NCI-H446 treated with DMSO at 0.1 percent for 48 hours (cell line): ENCODE results near the gene LGMN.
"Not testable (repeated sequence)": the region's sequence is repeated elsewhere in the genome, so short reads cannot be mapped to it uniquely, and the experiment has no call there.

ENCODE experiments used
- DNase-seq: peaks from one replicate; lab custom pipeline; 2025; lab: John Stamatoyannopoulos, UW

Gene LGMN

GRCh38 chr14:92748259-92749016 is at the start of gene LGMN:
LGMN (minus strand) TSS chr14:92748627; CDS start chr14:92732786, 15,841 bp downstream.
- peak; percentile 89 for DNase-seq

GRCh38 chr14:92794961-92795360 is 46.5 kb upstream of the LGMN start:
- DNase-seq, result no peak

DNA sequence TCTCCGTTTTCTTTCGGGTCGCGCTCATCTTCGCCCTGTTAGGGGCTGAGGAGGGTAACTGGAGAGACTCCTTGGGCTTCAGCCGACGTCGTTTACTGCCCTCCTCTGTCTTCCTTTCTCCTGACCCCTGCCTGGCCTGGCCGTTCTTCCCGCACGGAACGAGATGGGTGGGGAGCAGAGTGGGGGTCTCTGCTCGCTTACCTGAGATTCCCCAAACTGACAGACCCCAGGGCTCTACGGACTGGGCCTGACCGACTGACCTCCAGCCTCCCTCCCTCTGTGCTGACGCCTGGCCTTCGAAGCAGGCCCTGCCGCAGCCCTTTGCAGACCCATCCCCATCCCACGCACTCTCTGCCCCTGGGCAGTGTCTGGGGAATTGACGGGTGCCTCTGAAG is 46.1 kb upstream of the LGMN start:
- no peak for DNase-seq

- DNase-seq, result peak; percentile 98
Observed at GRCh38 chr14:92793709-92794546, 45.5 kb upstream of the LGMN start, which contains the start of gene GOLGA5. GOLGA5 (plus strand) TSS chr14:92794305; CDS start chr14:92797438, 3,133 bp downstream.

- DNase-seq, result no peak
Observed at GRCh38 chr14:92792885-92793284, 44.5 kb upstream of the LGMN start.

DNA sequence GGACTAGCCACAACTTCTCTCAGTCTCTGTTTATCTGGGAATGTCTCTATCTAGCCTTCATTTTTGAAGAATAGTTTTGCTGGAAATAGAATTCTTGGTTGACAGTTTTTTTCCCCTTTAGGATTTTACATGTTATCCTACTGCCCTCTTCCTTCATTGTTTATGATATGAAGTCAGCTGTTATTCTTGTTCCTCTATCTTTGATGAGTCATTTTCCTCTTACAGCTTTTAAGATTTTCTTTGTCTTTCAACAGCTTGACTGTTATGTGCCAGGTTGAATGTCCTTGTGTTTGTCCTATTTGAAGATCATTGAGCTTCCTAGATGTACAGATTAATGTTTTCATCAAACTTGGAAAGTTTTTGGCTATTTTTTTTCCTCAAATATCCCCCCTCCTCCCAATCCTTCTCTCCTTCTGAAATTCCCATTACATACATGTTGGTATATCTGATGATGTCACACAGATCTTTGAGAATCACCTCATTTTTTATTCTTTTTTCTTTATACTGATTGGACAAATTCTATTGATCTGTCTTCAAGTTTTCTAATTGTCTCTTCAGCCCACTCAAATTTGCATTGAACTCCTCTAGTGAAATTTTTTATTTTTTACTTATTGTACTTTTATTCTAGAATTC is 41.1 kb upstream of the LGMN start:
- no peak for DNase-seq

GRCh38 chr14:92787554-92787953 is 39.1 kb upstream of the LGMN start:
- DNase-seq, result no peak

DNA sequence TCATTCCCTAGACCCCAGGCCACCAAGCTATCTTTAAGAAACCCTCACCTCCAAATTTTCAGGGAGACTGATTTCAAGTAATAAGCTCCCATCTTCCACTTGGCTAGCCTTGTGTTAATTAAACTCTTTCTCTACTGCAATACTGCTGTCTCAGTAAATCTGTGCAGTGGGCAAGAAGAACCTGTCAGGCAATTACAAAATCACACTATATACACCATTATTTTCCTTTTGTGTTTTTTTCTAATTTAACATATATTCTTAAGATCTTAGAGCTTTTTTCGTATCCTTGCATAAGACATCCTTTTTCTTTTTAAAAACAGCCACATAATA is 38.0 kb upstream of the LGMN start:
- no peak for DNase-seq

DNA sequence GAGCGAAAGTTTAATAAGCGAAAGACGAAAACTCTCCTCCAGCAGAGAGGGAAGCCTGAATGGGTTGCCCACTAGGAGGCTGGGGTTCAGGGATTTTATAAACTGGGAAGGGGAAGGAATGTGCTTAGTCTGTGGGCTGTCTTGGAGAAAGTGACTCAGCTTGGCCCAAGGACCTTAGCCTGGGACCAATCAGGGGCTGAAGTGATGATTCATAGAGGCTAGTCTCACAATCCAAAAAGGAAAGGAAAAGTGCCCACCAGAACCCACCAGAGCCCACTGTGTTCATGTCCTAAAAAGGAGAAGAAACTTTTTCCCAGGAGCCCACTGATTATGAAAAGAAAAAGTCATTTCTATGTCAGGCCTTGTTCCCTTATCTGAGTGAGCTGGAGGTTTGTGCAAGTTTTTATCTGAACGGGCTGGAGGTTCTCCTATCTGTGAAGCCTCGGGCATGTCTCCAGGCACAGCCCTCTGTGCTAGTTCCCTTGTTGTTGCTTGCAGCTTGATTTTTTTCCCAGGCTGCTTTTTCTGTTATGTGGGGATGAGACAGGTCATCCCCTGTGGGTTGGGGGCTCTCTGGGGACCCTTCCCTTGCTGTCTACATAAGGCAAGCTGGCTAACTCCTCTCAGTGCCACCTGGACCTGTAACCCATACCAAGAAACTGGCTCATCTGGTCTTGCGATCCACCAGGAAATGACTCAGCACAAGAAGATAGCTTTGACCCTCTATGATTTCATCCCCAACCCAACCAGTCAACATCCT is 37.4 kb upstream of the LGMN start:
- no peak for DNase-seq

DNA sequence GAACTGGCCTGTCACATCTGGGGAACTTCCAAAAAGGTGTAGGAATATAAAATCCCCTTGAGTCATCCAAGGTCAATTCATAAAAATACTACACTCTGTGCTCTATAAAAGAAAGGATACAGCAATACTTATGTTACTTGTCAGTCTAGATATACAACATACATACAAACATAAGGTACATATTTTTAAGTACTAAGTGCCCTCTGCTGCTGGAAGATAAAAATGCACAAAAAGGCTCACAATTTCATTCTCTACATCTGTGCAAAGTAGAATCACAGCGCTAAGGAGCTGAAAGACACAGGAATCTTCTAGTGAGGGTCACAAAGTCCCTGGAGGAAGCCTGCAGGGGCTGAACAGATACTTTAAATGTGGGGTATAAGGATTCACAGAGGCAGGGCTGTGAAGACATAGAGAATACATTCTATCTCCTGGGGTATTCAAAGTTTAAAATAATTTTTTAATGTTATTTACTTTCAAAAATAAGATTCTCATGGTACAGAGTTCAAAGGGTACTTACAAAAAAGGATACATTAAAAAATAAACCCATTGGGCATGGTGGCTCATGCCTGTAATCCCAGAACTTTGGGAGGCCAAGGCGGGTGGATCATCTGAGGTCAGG is 35.5 kb upstream of the LGMN start:
- peak; percentile 36 for DNase-seq

GRCh38 chr14:92781350-92781749 is 32.9 kb upstream of the LGMN start:
- no peak for DNase-seq

- no peak for DNase-seq
Observed at GRCh38 chr14:92780444-92781232, 32.2 kb upstream of the LGMN start.

GRCh38 chr14:92778868-92779565 is 30.6 kb upstream of the LGMN start:
- DNase-seq, result peak; percentile 24

DNA sequence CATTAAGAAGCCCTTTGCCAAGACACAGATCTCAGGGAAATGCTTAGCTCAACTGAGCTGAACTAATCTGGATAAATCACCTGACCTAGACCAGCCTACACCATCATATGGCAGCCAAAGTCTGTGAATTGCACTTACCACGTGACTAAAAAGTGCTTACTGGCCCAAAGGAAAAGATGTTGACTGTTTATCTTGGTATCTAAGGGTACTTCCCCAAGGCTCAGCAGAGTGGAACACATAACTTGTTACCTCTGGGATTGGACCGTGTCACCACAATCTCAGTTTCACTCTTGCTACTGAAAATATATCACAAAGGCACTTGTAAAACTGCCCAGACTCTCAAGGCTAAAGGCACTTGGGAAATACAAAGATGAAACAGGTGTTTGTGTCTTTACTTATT is 26.9 kb upstream of the LGMN start:
- not testable (repeated sequence) for DNase-seq

DNA sequence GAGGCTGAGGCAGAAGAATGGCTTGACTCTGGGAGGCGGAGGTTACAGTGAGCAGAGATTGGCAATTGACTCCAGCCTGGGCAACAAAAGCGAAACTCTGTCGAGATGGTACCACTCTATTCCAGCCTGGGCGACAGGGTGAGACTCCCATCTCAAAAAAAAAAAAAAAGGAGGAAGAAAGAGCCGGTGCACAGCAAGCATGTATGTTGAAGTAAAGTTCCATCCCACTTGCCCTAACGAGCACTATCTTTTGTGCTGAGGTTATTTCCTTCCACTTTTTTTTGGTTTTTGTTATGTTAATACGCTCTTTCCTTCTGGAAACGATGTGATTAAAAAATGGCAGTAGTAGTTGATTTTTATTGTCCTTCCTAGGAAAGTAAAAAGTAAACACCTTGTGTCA is 26.1 kb upstream of the LGMN start:
- no peak for DNase-seq

- no peak for DNase-seq
Observed at GRCh38 chr14:92770484-92770883, 22.1 kb upstream of the LGMN start.

GRCh38 chr14:92768795-92769194 is 20.4 kb upstream of the LGMN start:
- DNase-seq, result no peak

- DNase-seq, result not testable (repeated sequence)
Observed at GRCh38 chr14:92768236-92768635, 19.8 kb upstream of the LGMN start.

GRCh38 chr14:92763666-92764631 is 15.5 kb upstream of the LGMN start:
- not testable (repeated sequence) for DNase-seq
